GM12873 (cell line): ENCODE results near the gene OR2V2.

Experiments
- TF ChIP-seq, protein P1 (sequence below): IDR thresholded peaks from 2 replicates; pipeline ENCODE4 v1.5.1; 2012; ENCODE audit warnings: low read depth, mild to moderate bottlenecking, moderate library complexity, low read length, control low read depth; ENCODE audit not compliant: insufficient read depth; ENCODE audit errors: missing control alignments

OR2V2 gene

DNA sequence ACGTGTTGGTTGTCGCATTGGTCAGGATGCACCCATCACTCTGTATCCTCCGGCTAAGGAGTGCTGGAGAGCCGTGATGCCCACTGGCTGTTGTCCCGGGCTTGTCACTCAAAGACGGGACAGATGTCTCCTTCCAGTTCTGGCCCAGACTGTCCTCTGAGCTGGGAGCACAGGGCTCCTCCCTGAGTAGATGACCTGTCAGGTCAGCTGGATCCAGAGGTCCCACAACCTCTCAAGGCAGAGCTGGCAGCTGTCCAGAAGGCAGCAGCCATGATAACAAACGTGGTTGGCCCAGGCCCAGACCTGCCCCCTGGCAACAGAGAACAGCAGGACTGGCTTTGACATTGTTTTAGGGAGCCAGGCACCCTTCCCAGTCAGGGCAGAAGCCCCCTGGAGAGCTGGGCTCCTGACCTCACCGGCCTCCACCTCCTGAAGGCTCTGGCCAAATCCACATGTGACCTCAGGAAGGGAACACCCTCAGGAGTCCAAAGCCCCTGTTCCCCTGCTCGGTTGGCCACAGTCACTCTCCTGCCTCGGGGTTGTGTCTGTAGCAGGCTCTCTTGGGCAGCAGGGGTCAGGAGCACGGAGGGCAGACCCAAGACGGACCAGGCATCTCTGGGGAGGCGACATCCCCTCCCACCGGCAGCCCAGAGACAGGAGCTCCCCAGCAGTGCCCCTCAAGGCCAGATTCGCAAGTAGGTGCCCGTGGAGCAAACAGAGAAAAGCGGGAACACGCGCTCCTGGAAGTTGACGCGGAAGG, 47.3 kb downstream of the OR2V2 start:
- TF ChIP-seq, protein P1, sequence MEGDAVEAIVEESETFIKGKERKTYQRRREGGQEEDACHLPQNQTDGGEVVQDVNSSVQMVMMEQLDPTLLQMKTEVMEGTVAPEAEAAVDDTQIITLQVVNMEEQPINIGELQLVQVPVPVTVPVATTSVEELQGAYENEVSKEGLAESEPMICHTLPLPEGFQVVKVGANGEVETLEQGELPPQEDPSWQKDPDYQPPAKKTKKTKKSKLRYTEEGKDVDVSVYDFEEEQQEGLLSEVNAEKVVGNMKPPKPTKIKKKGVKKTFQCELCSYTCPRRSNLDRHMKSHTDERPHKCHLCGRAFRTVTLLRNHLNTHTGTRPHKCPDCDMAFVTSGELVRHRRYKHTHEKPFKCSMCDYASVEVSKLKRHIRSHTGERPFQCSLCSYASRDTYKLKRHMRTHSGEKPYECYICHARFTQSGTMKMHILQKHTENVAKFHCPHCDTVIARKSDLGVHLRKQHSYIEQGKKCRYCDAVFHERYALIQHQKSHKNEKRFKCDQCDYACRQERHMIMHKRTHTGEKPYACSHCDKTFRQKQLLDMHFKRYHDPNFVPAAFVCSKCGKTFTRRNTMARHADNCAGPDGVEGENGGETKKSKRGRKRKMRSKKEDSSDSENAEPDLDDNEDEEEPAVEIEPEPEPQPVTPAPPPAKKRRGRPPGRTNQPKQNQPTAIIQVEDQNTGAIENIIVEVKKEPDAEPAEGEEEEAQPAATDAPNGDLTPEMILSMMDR, result no peak

DNA sequence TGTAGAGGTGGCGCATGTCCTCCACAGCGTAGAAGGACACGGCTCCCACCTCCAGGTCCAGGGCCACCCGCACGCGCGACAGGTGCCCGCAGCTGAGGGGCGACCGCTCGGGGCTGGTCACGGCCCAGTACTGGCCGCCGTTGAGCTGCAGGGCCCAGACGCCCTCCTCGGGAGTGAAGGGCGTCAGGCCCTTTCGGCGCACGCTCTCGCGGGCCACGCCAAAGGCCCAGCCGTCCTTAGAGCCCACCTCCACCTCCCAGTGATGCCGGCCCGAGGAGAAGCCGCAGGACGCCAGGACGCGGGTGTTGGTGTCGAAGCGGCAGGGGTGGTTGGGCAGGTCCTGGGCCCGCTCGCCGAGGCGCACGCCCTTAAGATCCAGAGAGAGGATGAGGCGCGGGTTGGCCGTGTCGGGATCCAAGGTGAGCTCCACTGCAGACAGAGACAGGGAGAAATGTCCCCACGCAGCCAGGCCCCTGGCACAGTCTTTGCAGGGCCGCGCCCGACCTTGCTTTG, 47.9 kb downstream of the OR2V2 start:
- TF ChIP-seq, protein P1, result no peak

DNA sequence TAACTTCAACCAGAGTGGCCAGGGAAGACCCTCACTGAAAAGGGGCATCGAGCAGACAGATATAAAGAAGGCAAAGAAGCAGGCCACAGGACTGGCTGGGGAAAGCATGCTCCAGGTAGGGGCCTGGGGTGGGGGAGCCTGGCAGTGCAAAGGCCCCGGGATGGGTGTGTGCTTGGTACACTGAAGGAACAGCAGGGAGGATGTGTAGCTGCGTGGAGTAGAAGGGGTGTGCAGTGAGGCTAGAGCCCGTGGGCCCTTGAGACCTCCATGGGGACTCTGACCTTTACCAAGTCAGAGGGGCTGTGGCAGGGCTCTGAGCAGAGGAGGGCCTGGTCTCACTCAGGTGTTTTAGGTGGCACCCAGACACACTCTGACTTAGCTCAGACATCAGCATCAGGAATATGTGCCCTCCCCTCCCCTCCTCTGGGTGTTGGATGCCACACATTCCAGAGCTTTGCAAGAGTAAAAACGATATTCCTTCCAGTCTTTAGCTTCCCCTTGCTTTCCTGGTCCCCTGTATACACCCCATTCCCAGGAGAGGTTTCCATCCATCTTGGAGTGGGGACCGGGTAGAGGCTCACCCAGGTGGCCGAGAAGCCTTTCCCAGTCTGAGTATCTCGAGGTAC, 50.1 kb downstream of the OR2V2 start:
- TF ChIP-seq, protein P1, result no peak

DNA sequence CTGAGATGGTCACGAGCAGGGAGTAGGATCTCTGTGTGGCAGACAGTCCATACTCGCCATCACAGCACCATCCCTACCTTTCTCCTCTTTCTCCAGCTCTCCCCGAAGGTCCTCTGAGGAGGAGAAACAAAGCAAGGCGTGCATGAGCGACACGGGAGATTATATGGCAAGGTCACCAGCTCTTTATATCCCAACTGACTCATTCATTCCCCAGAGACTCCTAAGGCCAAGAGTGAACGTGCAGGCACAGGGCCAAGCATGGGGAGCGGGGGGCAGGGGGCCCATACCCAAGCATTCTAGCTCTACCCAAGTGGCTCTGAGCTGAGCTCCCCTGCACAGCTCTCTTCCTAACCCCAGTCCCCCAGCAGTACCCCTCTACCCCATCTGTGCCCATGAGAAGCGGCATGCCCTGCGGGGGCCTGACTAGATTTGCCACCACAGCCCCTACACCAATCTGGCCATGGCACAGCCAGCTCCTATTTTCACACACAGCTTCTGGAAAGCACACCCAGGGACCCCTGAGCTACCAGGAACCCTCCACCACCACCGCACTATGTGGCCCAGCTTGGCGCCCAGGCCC, 50.8 kb downstream of the OR2V2 start:
- TF ChIP-seq, protein P1, result no peak

DNA sequence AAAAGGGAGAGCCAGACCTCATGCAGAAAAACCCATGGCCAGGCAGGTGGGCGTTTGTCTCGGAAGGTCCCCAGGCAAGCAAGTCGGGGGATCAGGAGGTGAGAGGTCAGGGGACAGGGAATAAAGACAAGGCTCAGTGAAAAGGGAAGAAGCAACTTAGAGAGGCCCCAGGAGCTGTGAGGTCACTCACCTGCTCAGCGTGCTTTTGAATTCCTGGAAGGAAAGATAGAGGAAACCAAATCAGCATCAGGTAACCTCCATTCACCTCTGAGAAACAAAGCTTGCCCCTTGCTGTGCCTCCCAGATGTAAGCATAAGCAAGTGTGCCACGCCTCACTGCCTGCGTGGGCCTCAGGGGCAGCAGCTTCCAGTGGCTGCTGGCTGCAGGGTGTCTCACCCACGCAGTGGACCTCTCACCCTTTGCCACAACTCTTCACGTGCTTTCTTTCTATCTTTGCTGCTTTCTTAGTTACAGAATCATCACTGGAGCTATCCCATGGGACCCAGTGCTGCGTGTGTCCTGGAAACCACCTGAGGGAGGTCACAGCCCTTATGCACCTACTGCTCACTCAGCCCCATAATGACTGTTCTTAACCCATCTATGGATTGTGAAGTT, 51.6 kb downstream of the OR2V2 start:
- TF ChIP-seq, protein P1, result no peak

DNA sequence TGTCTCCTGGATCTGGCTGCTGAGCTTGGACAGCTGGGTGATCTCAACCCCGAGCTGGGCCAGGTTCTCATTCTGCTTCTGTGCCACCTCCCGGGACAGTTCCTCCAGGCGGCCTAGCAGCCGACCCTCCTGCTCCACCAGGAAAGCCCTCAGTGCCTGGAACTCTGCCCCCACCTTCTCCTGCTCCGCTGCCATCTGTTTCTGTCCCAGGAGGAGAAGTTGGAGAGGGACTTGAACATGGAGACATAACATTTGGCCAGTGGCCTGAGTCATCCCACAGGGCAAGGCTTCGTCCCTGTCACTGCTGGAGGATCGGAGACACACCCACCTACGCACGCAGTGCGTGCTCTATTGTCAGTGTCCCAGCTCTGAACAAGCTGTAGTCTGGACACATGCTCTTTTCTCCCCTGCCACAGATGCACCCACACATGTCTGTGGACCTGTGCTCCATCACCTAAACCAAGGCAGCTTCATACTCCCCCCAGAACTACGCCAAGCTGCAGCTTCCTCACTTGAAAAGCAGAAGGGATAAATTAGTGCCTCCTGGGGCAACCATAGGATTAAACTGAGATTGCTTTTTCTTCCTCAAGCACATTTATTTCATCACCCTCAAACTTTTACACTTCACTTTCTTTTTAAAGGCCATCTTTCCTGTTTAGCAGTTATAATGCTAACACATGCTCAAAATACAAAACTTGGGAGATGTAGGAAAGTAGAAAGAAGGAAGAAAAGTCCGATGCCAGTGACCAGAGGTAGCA, 52.7 kb downstream of the OR2V2 start:
- TF ChIP-seq, protein P1, result no peak
